ENCODE results near the gene TTC33. TPM values are rescaled to one million over a fixed set of nuclear protein-coding genes. Genes with fewer than 3 reads are reported as not detected.

TTC33 gene
- total RNA-seq, 2 donors from 2014 or later: 10.6 to 19.8 TPM

DNA sequence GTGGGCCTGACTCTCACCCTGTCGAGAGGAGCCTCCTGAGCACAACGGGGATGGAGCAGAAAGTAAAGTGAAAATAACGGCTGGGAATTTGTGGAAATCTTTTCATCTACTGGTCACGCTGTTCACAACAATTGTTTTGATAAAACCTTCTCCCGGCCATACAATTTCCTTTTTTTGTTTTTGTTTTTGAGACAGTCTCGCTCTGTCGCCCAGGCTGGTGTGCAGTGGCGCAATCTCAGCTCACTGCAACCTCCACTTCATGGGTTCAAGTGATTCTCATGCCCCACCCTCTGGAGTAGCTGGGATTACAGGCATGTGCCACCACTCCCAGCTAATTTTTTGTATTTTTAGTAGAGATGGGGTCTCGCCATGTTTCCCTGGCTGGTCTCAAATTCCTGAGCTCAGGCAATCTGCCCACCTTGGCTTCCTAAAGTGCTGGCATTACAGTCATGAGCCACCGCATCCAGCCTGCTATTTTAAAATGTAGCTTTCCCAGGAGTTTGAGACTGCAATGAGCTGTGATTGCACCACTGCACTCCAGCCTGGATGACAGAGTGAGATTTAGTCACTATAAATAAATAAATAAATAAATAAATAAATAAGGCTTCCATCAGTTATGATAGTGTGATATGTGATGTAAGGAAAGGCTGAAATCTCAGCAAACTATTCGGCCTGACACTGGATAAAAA, 149.5 kb downstream of the TTC33 start:
- H3K9ac ChIP-seq (ENCODE audit: low read depth in 2 of 2, low read length in 2 of 2): no peak overlapping the region
- H3K4me3 ChIP-seq: no peak overlapping the region
- no peak overlapping the region for H3K27ac ChIP-seq
- no peaks in the 10 kb centered on the region for H3K9me3 ChIP-seq
- DNase-seq: no peak
- intact Hi-C loops (cut with DNase I): no loop called here
- H3K4me1 ChIP-seq: no peaks in the 10 kb centered on the region
- no peaks in the 10 kb centered on the region for H3K36me3 ChIP-seq
- TF ChIP-seq, protein P1, sequence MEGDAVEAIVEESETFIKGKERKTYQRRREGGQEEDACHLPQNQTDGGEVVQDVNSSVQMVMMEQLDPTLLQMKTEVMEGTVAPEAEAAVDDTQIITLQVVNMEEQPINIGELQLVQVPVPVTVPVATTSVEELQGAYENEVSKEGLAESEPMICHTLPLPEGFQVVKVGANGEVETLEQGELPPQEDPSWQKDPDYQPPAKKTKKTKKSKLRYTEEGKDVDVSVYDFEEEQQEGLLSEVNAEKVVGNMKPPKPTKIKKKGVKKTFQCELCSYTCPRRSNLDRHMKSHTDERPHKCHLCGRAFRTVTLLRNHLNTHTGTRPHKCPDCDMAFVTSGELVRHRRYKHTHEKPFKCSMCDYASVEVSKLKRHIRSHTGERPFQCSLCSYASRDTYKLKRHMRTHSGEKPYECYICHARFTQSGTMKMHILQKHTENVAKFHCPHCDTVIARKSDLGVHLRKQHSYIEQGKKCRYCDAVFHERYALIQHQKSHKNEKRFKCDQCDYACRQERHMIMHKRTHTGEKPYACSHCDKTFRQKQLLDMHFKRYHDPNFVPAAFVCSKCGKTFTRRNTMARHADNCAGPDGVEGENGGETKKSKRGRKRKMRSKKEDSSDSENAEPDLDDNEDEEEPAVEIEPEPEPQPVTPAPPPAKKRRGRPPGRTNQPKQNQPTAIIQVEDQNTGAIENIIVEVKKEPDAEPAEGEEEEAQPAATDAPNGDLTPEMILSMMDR (IDR thresholded peaks at IDR 0.05): no peak
- H3K27me3 ChIP-seq: no peaks in the 10 kb centered on the region

DNA sequence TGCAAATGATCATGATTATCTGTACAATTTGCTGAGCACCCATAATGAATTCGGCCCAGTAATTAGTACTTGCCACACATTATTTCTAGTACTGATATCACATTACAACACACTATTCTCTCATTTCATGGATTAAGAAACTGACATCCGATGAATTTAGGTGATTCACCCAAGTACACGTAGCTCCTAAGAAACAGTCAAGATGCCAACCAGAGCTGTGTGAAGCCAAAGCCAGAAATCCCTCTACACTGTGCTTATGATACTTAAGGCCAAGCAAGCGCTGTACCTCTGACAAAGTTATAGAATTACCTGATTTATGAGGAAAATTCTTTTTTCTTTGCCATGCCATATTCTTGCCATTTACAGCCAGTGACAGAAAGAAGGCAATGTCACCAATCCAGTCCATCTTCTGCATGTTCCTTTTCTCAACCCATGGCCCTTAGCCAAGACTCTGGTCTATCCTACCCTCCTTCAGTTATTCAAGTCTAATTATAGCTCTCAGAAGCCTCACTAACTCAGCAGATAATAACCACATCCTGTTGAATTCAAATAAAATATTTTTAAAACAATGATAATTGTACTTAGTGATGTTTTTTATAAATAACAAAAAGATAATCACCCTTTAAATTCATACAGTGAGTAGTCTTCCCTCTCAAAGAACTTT, 150.3 kb downstream of the TTC33 start:
- Histone ChIP-seq H3K9me3 (no peaks in the 10 kb centered on the region), H3K4me1 (no peaks in the 10 kb centered on the region), H3K27me3 (no peaks in the 10 kb centered on the region), H3K9ac (ENCODE audit: low read depth in 2 of 2, low read length in 2 of 2) (no peak overlapping the region), H3K36me3 (no peaks in the 10 kb centered on the region), H3K4me3 (no peak overlapping the region), H3K27ac (no peak overlapping the region)
- intact Hi-C loops (cut with DNase I): no loop called here
- TF ChIP-seq, protein P1 (IDR thresholded peaks at IDR 0.05): no peak
- no peak for DNase-seq

DNA sequence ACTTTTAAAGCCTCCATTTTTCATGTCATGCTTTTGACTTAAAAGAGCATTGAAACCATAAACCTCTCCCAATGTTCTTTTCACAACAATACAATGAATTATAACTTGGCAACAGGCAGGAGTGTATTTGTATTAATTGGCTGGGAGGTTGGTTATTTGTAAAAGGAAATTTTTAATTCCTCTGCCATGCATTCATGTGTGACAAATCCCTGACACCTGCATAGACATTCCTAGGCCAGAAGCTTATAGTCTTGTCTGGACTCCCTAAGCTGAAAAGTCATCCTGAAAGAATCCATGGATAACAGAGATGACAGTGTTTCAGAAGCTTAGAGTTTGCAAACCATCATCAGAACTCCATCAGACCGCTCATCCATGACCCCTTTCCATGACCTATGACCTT, 152.4 kb downstream of the TTC33 start:
- Histone ChIP-seq H3K9me3 (no peaks in the 10 kb centered on the region), H3K4me1 (no peaks in the 10 kb centered on the region), H3K9ac (ENCODE audit: low read depth in 2 of 2, low read length in 2 of 2) (no peak overlapping the region), H3K36me3 (no peaks in the 10 kb centered on the region), H3K4me3 (no peak overlapping the region), H3K27me3 (no peaks in the 10 kb centered on the region), H3K27ac (no peak overlapping the region)
- TF ChIP-seq, protein P1 (IDR thresholded peaks at IDR 0.05): no peak
- no peak for DNase-seq
- intact Hi-C loops (cut with DNase I): no loop called here

DNA sequence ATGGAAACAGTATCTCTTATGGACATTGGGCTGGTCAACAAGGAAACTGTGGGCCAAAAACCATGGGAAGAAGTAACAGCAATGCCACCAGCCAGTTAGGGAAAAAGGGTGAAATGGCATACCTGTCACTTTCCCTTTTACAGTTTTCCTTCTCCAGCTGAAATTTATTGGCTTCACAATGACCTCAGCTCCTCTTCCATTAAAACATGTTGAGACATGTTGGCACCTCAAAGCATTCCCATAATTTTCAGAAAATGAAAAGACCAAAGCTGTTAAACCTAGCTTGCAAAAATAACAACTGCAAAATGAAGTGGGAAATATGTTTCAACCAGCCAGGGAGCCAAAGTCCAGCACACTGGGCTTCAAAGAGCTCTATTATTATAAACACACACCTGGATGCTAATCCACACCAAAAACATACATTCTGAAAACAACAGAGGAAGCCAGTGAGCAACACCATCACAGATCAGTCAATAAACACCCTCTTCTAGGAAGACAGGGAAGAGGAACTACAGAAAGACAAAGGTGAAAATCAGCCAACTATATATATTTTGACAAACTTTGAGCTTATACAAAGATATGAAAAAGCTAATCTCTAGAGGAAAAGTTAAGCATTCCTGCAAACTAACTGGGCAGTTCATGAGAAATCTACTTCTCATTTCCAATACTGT, 154.4 kb downstream of the TTC33 start:
- Histone ChIP-seq H3K27ac (no peak overlapping the region), H3K27me3 (no peaks in the 10 kb centered on the region), H3K9ac (ENCODE audit: low read depth in 2 of 2, low read length in 2 of 2) (no peak overlapping the region), H3K36me3 (no peaks in the 10 kb centered on the region), H3K4me3 (no peak overlapping the region), H3K9me3 (no peaks in the 10 kb centered on the region), H3K4me1 (no peaks in the 10 kb centered on the region)
- DNase-seq: no peak
- TF ChIP-seq, protein P1 (IDR thresholded peaks at IDR 0.05): no peak
- intact Hi-C loops (cut with DNase I): no loop called here

DNA sequence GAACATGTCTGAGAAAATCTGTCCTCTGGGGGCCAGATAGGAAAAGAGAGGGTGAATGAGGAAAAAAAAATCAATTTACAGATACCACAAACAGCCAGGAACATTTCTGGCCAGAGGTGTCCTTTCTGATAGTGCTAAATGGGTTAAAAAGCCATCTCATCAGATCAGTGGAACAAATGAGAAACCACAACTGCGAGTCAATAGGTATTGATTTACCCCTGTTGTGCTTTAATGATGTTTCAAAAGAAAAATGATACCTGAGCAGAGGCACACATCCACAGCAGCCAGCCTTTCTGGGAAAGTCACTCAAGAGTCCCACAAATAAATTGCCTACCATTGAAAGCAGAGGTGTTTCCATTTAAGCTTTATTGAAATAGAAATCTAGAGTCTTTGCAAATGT, 155.4 kb downstream of the TTC33 start:
- DNase-seq: no peak
- no peaks in the 10 kb centered on the region for H3K27me3 ChIP-seq
- no peak overlapping the region for H3K9ac ChIP-seq (ENCODE audit: low read depth in 2 of 2, low read length in 2 of 2)
- H3K9me3 ChIP-seq: no peaks in the 10 kb centered on the region
- H3K36me3 ChIP-seq: no peaks in the 10 kb centered on the region
- TF ChIP-seq, protein P1 (IDR thresholded peaks at IDR 0.05): no peak
- intact Hi-C loops (cut with DNase I): no loop called here
- no peaks in the 10 kb centered on the region for H3K4me1 ChIP-seq
- H3K27ac ChIP-seq: no peak overlapping the region
- no peak overlapping the region for H3K4me3 ChIP-seq

Measured in colonic mucosa (tissue), 4 donors.